Tibial nerve (tissue), 4 donors: ENCODE results near the gene SLC9C1.

Experiments used
- EP300 ChIP-seq, 2 donors: sonication (generic); formaldehyde crosslinking; IDR thresholded peaks; one replicate each; pipeline ENCODE4 v1.6.1; 2017; ENCODE audit warnings: antibody characterized with exemption in 2 of 2, mild to moderate bottlenecking in 1 of 2
- TF ChIP-seq, protein P1 (sequence below), 5 experiments: fragments of 200-600 bp in 3 of 5; fragments of 450-650 bp in 2 of 5; sonication (generic) in 3 of 5; IDR thresholded peaks; one replicate each; pipeline ENCODE4 v1.5.1; 2016 to 2019; ENCODE audit warnings: antibody characterized with exemption in 5 of 5, mild to moderate bottlenecking in 3 of 5, moderate library complexity in 2 of 5

- TF ChIP-seq, protein P1, sequence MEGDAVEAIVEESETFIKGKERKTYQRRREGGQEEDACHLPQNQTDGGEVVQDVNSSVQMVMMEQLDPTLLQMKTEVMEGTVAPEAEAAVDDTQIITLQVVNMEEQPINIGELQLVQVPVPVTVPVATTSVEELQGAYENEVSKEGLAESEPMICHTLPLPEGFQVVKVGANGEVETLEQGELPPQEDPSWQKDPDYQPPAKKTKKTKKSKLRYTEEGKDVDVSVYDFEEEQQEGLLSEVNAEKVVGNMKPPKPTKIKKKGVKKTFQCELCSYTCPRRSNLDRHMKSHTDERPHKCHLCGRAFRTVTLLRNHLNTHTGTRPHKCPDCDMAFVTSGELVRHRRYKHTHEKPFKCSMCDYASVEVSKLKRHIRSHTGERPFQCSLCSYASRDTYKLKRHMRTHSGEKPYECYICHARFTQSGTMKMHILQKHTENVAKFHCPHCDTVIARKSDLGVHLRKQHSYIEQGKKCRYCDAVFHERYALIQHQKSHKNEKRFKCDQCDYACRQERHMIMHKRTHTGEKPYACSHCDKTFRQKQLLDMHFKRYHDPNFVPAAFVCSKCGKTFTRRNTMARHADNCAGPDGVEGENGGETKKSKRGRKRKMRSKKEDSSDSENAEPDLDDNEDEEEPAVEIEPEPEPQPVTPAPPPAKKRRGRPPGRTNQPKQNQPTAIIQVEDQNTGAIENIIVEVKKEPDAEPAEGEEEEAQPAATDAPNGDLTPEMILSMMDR (IDR thresholded peaks at IDR 0.05) = no peak
- no peak for TF ChIP-seq EP300 (IDR thresholded peaks at IDR 0.05)
These were observed 163.9 kb downstream of the SLC9C1 start for GRCh38 chr3:112129925-112130637.
